K562 (cell line): ENCODE measurements around the gene CPLX1.

Experiments used
- LARP7 ChIP-seq: fragments of 450-650 bp; IDR thresholded peaks from 2 replicates; pipeline ENCODE4 v1.6.1; 2016
- POLR2A ChIP-seq: fragments of 450-650 bp; conservative IDR thresholded peaks from 2 replicates; pipeline ENCODE4 v1.6.1; 2016
- RAD21 ChIP-seq, 2 experiments: fragments of 250-450 bp in 1 of 2; fragments of 450-650 bp in 1 of 2; sonication (Bioruptor Pico) in 1 of 2; formaldehyde crosslinking in 1 of 2; IDR thresholded peaks in 1 of 2; conservative IDR thresholded peaks in 1 of 2; 2 replicates each; pipeline versions ENCODE4 v1.4.0 to v1.8.0; 2020 to 2022; ENCODE audit warnings: mild to moderate bottlenecking in 2 of 2, moderate library complexity in 1 of 2
- TEAD2 ChIP-seq: fragments of 450-650 bp; IDR thresholded peaks from 2 replicates; pipeline ENCODE4 v1.6.1; 2016; ENCODE audit warnings: missing genetic modification characterization, control low read depth, missing compliant biosample characterization
- ZSCAN29 ChIP-seq: fragments of 450-650 bp; IDR thresholded peaks from 2 replicates; pipeline ENCODE4 v1.6.1; 2017

- no peak for TF ChIP-seq RAD21 (CRISPR knock-in tag; conservative IDR thresholded peaks at IDR 0.05 in 1 of 2, IDR thresholded peaks at IDR 0.05 in 1 of 2)
- TF ChIP-seq ZSCAN29: no peak
- TF ChIP-seq POLR2A: no peak
- TF ChIP-seq LARP7: no peak
- TF ChIP-seq TEAD2 (tag): no peak
Observed at GRCh38 chr4:870951-871350, 45.0 kb upstream of the CPLX1 start.
